ENCODE data around the gene NAPB. TPM values are rescaled to one million over a fixed set of nuclear protein-coding genes. Genes with fewer than 3 reads are reported as not detected.
A peak's percentile ranks its signal among the peaks of the same experiment; 100 is the strongest.

Gene NAPB
- total and polyA plus RNA-seq, 10 of the 15 experiments (the other 5 are each of a cell fraction or from before 2014, with no cell fraction given) = 2.1 to 15.9 (median 7.2) TPM

GRCh38 chr20:23358563-23358906 is 62.8 kb downstream of the NAPB start:
- intact Hi-C loops (cut with micrococcal nuclease; ENCODE audit: unreplicated experiment) (loop anchor here (1.0 kb wide), 1 partner anchor 8 kb away; the partner anchor contains the start of gene NXT1), in situ Hi-C loops (cut with MboI) (loop anchor here (25.0 kb wide), 2 partner anchors 1704 to 1904 kb away; partner anchors contain the start of gene ACSS1)
- DNase-seq (ENCODE audit: low read depth, low spot score) (no peak), ATAC-seq (no peak), FAIRE-seq (no peak)
- Histone ChIP-seq H3K9me3 (replicated peaks; ENCODE audit: control insufficient read depth, insufficient read depth, low read length) (no peaks in the 10 kb centered on the region), H3K4me3 (peak overlapping the region; percentile 33; the same call in 1 of the 2 replicates), H3K79me2 (ENCODE audit: control insufficient read depth, insufficient read depth, low read length) (peaks cover 28% of the 10 kb centered on the region), H3K36me3 (ENCODE audit: control insufficient read depth in 2 of 2, insufficient read depth in 2 of 2, low read length in 1 of 2) (peaks cover 5 to 8% of the 10 kb centered on the region in 2 experiments; a peak in 3 of 4 replicates), H3K4me2 (ENCODE audit: control insufficient read depth, insufficient read depth) (peak overlapping the region; percentile 63), H2AFZ (ENCODE audit: control insufficient read depth, low read depth, low read length) (peak overlapping the region; percentile 47), H4K20me1 (ENCODE audit: control insufficient read depth, insufficient read depth) (no peaks in the 10 kb centered on the region), H3K27me3 (replicated peaks in 1 of 2; ENCODE audit: control insufficient read depth in 2 of 2, insufficient read depth in 2 of 2, low read length in 1 of 2) (no peaks in the 10 kb centered on the region), H3K27ac (ENCODE audit: control insufficient read depth, insufficient read depth) (no peak overlapping the region), H3K4me1 (ENCODE audit: control insufficient read depth, insufficient read depth, low read length) (peaks cover 7% of the 10 kb centered on the region), H3K9ac (ENCODE audit: control insufficient read depth, insufficient read depth, low read length) (no peak overlapping the region)
- ChIA-PET SMC1A (ENCODE audit: uncharacterized antibody, unreplicated experiment) (interaction anchor here (0.8 to 2.2 kb wide), 6 partner anchors 9 to 88 kb away, joined by 3 to 14 read pairs (median 5); no protein-coding TSS in a partner anchor), RAD21 (ENCODE audit: unreplicated experiment) (interaction anchor here (1.2 to 2.1 kb wide), 5 partner anchors 8 to 63 kb away, joined by 4 to 31 read pairs (median 8); partner anchors contain the start of genes NAPB and NXT1), CTCF (interaction anchor here (0.9 to 2.0 kb wide), 8 partner anchors 9 to 88 kb away, joined by 3 to 11 read pairs (median 7); partner anchors contain the start of gene NAPB), POLR2A (interaction anchor here (1.0 to 4.5 kb wide), 7 partner anchors 8 to 63 kb away, joined by 3 to 61 read pairs (median 6); partner anchors contain the start of genes NAPB and NXT1)
- WGBS (ENCODE audit: insufficient coverage, insufficient replicate concordance, low lambda C conversion rate, missing lambda C conversion rate) = 26% methylated on average over 6 of the region's 6 CpGs
- BruUV-seq (replicated peaks) = no TSS peak
- TF ChIP-seq RAD21 (IDR thresholded peaks at IDR 0.05; ENCODE audit: insufficient read depth, low read depth, low read length) = no peak
- no peak for TF ChIP-seq IKZF1 (conservative IDR thresholded peaks at IDR 0.05)
- TF ChIP-seq YBX1 (IDR thresholded peaks at IDR 0.05) = no peak
- no peak for TF ChIP-seq CHD2 (IDR thresholded peaks at IDR 0.05; ENCODE audit: borderline replicate concordance, low read depth, low read length)
- TF ChIP-seq HCFC1 (IDR thresholded peaks at IDR 0.05; ENCODE audit: low read length) = no peak
- no peak for TF ChIP-seq CEBPB (IDR thresholded peaks at IDR 0.05; ENCODE audit: borderline replicate concordance in 1 of 2, low read depth in 2 of 2, low read length in 2 of 2)
- TF ChIP-seq CEBPZ (IDR thresholded peaks at IDR 0.05; ENCODE audit: low read depth, low read length) = no peak
- no peak for TF ChIP-seq SIX5 (IDR thresholded peaks at IDR 0.05; ENCODE audit: low read depth, low read length, severe bottlenecking)
- no peak for TF ChIP-seq ESRRA (IDR thresholded peaks at IDR 0.05; ENCODE audit: low read length)
- no peak for TF ChIP-seq PBX3 (IDR thresholded peaks at IDR 0.05; ENCODE audit: insufficient replicate concordance, low read depth, low read length)
- TF ChIP-seq KAT2A (conservative IDR thresholded peaks at IDR 0.05; ENCODE audit: control insufficient read depth, low read depth, low read length) = no peak
- no peak for TF ChIP-seq BCL3 (IDR thresholded peaks at IDR 0.05; ENCODE audit: borderline replicate concordance, insufficient read depth, low read depth, low read length, poor library complexity, severe bottlenecking)
- TF ChIP-seq RB1 (IDR thresholded peaks at IDR 0.05; ENCODE audit: borderline replicate concordance) = no peak
- TF ChIP-seq SRF (IDR thresholded peaks at IDR 0.05; ENCODE audit: low read depth in 2 of 2, low read length in 2 of 2) = no peak
- TF ChIP-seq TBL1XR1 (IDR thresholded peaks at IDR 0.05; ENCODE audit: low read depth, low read length) = no peak
- TF ChIP-seq JUND (IDR thresholded peaks at IDR 0.05; ENCODE audit: low read depth, low read length) = no peak
- TF ChIP-seq GATAD2B (conservative IDR thresholded peaks at IDR 0.05; ENCODE audit: low read depth) = no peak

Measured in GM12878 (cell line).